HG02759 (cell line): ENCODE measurements around the gene ZMIZ2.
A peak's percentile ranks its signal among the peaks of the same experiment; 100 is the strongest.
"Not testable (repeated sequence)": the region's sequence is repeated elsewhere in the genome, so short reads cannot be mapped to it uniquely, and the experiment has no call there.

ENCODE experiments used
- ATAC-seq: cut with Tn5 transposase; IDR thresholded peaks from one replicate; pipeline ENCODE4 v1.9.1; 2021; ENCODE audit warnings: mild to moderate bottlenecking, moderate library complexity; ENCODE audit not compliant: unreplicated experiment

Gene ZMIZ2, protein sequence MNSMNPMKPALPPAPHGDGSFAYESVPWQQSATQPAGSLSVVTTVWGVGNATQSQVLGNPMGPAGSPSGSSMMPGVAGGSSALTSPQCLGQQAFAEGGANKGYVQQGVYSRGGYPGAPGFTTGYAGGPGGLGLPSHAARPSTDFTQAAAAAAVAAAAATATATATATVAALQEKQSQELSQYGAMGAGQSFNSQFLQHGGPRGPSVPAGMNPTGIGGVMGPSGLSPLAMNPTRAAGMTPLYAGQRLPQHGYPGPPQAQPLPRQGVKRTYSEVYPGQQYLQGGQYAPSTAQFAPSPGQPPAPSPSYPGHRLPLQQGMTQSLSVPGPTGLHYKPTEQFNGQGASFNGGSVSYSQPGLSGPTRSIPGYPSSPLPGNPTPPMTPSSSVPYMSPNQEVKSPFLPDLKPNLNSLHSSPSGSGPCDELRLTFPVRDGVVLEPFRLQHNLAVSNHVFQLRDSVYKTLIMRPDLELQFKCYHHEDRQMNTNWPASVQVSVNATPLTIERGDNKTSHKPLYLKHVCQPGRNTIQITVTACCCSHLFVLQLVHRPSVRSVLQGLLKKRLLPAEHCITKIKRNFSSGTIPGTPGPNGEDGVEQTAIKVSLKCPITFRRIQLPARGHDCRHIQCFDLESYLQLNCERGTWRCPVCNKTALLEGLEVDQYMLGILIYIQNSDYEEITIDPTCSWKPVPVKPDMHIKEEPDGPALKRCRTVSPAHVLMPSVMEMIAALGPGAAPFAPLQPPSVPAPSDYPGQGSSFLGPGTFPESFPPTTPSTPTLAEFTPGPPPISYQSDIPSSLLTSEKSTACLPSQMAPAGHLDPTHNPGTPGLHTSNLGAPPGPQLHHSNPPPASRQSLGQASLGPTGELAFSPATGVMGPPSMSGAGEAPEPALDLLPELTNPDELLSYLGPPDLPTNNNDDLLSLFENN

DNA sequence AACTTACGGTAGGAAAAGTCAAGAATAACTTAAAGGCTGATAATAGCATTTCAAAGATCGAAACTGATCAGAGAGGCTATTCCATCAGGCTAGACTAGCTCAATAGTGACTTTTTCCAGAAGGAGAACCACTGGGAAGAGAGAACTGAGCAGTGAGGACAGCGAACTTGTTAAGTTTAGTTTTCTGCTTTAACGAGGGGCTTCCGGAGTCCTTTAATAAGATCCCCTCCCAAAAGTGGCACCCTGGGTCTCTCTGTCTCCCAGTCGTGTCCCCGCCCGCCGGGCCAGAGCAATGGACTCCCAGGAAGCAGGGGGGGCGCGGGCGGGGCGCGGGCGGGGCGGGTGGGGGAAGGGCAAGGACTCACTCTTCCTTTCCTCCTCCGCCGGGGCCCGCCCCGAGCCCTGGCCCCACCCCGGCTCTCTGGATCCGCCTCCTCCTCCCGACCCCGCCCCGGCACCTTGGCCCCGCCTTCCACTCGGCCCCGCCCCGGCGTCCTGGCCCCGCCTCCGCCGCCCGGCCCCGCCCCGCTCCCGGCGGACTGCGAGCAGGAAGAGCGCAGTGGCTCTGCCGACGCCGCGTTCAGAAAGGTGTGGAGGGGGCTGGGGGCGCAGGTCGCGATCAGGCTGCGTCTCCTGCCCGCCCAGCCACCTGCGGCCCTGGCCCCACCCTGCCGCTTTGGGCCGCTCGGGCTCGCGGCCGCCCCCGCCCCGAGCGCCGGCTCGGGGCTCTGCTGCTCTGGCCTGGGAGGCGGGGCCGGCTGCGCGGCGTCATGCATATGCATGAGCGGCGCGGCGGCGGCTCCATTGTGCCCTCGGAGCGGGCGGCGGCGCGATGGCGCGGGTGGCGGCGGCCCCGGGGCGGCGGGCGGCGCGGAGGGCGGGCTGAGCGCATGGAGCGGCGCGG is at the start of gene ZMIZ2:
TSS of gene ZMIZ2 (plus strand) at position 803 of the 903 bp plus-strand sequence. CDS start 7,403 bp downstream, outside the sequence.
- peak; percentile 76 for ATAC-seq

DNA sequence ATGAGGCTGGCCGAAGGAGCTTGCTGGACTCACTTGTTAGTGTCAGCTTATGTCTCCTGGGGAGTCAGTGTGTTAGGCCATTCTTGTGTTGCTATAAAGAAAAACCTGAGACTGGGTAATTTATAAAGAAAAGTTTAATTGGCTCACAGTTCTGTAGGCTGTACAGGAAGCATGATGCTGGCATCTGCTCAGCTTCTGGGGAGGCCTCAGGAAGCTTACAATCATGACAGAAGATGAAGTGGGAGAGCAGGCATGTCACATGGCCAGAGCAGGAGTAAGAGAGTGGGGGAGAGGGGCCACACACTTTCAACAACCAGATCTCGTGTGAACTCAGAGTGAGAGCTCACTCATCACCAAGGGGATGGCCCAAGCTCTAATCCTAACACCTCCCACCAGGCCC is 49.0 kb upstream of the ZMIZ2 start:
- ATAC-seq: not testable (repeated sequence)

DNA sequence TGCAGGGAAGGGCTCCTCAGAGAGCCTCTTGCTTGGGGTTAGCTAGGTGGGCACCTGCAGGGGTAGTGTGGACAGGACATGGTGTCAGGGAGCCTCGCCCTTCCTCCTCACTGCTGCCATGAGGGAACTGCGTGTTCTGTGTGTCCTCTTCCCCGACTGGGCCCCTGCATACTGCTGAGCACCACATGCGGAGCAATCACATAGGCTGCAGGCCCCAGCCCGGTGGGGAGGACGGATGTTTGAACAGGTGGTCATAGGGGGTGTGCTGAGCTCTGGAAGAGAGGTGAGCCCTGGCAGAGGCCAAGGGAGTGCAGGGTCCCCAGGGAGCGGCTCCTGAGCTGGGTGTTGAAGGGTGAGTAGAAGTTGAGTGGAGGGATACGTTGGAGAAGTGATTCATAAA is 48.3 kb upstream of the ZMIZ2 start:
- ATAC-seq: no peak

DNA sequence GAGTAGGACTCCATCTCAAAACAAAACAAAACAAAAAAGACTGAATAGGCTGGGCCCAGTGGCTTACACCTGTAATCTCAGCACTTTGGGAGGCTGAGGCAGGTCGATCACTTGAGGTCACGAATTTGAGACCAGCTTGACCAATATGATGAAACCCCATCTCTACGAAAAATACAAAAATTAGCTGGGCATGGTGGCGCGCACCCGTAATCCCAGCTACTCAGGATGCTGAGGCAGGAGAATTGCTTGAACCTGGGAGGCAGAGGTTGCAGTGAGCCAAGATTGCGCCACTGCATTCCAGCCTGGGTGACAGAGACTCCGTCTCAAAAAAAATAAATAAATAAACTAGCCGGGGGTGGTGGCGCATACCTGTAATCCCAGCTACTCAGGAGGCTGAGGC is 45.3 kb upstream of the ZMIZ2 start:
- ATAC-seq: not testable (repeated sequence)

DNA sequence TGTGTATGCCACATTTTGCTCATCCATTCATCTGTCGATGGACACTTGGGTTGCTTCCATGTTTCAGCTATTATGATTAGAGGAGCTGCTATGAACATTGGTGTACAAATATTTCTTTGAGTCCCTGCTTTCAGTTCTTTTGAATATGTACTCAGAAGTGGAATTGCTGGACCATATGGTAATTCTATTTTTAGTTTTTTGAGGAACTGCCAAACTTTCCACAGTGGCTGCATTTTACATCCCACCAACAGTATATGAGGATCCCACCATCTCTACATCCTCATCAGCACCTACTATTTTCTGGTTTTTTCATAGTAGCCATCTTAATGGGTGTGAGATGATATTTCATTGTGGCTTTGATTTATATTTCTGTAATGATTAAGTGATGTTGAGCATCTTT is 44.7 kb upstream of the ZMIZ2 start:
- no peak for ATAC-seq

DNA sequence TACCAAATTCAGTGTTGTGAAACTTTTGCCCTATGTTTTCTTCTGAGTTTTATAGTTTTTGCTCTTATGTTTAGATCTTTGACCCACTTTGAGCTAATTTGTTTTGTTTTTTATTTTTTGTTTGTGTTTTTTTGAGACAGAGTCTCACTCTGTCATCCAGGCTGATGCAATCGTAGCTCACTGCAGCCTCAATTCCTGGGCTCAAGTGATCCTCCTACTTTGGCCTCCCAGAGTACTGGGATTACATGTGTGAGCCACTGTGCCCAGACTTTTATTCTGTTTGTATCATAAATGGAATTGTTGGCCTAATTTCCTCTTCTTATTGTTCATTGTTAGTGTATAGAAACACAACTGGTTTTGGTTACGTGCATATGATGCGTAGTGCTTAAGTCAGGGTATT is 43.2 kb upstream of the ZMIZ2 start:
- ATAC-seq: no peak

DNA sequence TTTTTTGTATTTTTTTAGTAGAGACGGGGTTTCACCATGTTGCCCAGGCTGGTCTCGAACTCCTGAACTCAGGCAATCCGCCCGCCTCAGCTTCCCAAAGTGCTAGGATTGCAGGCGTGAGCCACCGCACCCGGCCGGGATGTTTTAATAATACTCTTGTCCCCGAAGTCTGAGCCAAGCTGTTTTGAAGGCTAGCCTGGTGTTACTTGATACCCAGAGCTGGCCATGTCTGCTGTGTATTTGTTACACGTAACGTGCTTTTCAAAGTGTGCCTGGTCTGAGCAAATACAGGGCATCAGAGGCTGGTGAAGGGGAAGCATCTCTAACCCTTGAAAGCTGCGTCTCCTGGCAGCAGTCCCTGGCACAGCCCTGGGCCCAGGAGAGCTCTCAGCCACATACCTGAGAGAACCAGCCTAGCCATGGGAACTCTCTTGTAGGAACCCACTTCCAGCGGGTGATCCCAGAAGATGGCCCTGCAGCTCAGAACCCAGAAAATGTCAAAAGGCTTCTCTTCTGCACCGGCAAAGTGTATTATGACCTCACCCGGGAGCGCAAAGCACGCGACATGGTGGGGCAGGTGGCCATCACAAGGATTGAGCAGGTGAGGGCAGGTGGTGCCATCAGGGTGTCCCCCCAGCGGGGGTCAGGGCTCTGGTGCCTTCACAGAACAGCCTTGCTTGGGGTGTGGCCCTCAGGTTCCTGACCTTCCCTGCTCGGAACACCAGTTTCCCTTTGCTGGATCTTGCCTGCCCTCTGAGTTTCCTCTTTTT is 41.7 kb upstream of the ZMIZ2 start:
- no peak for ATAC-seq

DNA sequence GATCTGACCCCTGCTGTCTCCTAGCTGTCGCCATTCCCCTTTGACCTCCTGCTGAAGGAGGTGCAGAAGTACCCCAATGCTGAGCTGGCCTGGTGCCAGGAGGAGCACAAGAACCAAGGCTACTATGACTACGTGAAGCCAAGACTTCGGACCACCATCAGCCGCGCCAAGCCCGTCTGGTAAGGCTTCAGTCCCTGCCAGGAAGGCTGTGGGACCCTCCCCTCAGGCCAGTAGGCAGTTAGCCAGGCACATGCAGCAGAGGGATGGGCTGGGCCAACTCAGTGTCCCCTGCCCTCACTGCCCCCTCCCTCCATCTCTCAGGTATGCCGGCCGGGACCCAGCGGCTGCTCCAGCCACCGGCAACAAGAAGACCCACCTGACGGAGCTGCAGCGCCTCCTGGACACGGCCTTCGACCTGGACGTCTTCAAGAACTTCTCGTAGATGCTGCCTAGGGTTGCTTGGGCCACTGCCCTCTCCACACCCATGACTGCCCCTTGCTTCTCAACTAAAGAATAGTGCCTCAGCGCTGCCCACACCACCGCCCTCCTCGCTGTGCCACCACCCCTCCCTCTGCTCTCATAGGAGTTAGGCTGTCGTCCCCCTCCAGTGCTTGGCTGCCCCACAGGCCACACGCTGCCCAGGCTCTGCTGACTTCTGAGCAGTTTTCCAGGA is 41.0 kb upstream of the ZMIZ2 start:
- no peak for ATAC-seq

DNA sequence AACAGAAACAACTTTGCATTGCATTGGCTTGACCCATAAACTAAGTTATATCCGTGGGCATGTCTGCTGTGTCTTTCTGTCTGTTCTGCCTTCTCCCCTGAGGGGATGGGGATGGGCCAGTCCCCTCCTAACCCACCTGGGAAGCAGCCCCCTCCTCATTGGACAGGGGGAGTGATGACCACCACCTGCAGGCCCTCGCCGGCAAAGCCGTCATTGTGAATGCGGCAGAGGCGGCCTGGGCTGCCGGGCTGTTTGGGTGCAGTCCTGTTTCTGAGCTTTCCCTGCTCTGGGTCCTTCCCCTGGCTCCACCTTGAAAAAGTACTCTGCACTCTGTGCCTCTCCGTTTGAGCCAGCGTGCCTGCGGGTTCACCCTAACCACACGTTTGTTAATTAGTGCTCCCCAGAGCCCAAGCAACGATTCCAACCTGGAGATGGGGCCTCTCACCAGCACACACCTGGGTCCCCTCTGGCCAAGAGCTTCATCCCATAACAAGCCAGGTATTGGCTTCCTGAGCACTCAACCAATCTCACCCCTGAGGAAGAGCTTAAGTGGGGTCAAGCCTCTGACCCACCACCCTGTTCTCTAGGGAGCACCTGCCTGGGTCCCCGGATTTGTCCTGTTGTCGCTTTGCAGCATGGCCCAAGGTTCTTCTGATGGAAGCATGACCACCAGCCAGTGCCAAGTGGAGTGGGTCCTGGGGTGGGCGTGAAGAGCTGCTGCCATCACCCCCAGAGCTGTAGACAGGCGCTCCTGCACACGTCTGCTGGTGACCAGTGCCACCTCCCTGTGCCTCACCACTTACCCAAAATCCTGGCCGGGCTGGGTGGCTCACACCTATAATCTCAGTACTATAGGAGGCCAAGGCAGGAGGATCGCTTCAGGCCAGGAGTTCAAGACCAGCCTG is 39.4 kb upstream of the ZMIZ2 start:
- no peak for ATAC-seq

DNA sequence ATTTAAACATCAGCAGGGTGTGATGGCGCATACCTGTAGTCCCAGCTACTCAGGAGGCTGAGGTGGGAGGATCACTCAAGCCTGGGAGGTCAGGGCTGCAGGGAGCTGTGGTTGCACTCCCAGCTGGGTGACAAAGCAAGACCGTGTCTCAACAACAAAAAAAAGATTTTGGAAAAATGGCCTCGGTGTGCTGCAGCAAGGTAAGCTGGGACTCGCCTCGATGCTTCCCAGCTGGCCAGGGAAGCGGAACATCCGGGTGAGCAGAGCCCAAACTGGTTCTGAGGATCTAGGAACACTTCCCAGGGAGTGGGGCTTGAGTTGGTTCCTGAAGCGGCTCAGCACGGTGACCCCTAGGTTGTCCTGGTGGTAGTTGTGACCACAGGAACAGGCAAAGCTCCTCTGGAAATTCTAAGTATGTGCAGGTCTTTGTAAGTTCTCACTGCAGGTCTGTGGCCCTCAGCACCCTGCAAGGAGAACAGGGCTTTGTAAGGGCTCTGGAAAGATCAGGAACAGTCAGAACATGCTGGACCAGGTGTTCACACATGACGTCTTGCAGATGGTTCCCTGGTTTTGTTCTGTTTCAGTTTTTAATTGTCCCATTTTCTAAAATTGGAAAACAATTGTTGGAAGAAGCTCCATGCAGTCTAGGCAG is 38.6 kb upstream of the ZMIZ2 start:
- no peak for ATAC-seq

DNA sequence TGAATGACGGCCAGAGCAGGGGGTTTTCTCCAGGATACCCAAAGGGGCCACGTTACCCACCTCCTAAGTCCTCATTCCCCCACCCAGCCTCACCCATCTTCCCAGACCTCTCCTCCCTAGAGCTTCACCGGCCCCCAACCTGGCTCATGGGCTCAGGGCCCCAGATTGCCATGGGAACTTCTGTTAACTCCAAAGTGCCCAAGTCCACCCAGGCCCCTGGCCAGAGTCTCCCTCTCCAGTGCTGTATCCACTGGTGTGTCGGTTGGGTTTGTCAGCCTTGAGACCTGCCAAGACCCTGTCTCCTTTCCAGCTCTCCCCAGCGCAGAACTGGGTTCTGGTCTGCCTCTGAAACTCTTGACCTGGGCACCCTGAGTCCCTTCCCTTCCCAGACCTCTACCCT is 37.1 kb upstream of the ZMIZ2 start:
- no peak for ATAC-seq

DNA sequence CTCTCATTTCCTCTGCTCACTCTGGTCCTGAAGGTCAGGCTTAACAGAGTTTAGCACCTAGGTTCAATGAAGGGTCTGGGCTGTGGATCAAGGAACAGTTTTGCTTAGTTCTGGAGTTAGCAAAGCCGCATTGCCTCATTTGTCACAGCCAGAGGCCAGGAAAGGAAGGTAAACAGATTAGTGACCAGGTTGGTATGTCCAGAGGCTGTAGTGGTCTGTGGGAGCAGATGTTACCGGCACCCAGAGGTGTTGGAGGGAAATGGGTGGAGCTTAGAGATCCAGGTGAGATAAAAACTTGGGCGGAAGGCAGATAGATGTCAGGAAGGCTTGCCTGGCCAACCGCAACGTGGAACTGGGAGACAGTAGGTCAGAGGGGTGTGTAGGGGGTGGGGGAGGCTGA is 36.6 kb upstream of the ZMIZ2 start:
- ATAC-seq: no peak

DNA sequence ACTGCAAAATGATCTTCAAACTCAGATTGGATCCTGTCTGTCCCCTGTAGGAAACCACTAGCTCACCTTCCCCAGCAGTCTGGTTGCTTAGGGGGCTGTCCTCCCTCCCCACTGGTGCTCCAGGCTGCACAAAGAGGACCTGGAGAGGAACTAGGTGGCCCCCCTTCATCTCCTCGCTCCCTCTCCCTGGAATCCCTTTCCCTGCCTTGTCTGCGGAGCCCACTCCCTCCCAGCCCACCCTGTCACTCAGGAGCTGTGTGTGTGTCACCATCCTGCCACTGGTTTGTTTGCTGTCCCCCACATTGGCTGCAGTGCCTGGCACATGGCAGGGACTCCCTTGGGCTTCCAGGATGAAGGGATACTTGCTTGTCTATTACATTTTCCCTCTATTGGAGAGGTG is 35.5 kb upstream of the ZMIZ2 start:
- ATAC-seq: no peak

DNA sequence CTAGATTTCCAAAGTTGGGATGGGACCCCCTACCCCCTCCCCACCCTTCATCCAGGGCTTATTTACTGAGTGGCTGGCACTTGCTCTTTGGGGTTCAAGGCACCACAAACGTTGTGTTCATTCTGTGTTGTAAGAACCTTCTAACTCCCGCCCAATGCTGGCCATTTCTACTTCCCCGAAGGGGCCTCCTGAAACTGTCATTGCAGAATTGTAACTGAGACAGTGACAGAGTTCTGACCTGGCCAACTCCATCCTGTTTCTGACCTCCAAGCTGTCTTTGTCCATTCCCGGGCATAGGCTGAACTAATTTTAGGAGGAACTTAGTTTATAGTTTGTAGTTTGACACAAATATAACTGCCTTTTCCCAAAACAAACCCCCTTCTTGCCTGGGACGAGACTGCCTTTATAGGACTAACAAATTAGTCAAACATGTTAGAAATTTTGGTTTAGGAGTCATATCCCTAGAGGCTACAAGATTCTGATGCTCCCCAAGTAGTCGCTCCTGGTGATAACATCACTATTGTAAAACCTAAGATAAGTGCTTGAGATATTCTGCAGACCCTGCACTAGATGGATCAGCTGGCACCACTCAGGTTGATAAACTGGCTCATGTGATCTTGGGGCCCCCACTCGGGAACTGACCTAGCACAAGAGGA is 34.8 kb upstream of the ZMIZ2 start:
- ATAC-seq: no peak

DNA sequence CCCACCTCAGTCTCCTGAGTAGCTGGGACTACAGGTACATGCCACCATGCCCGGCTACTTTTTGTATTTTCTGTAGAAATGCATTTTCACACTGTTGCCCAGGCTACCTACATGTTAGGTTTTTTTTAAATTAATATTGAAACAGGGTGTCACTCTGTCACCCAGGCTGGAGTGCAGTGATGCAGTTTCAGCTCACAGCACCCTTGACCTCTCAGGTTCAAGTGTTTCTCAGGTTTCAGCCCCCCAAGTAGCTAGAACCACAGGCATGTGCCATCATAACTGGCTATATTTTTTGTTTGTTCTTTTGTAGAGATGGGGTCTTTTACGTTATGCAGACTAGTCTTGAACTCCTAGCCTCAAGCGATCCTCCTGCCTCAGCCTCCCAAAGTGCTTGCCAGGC is 32.4 kb upstream of the ZMIZ2 start:
- ATAC-seq: no peak

DNA sequence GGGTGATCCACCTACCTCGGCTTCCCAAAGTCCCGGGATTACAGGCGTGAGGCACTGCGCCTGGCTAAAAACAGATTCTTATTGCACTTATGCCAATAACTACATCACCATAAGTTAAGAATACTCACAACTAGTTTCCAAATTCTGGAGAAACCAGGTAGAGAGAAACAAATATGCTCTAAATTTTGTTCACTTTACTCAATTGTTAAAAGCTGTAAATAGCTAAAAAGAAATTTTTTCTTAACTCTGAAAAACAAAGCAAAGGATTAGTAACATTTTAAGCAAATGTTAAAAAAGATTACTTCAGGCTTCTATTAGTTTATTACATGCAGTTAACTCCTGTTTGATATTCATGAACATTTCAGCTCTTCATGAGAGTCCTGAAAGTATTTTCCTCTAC is 28.3 kb upstream of the ZMIZ2 start:
- ATAC-seq: no peak

DNA sequence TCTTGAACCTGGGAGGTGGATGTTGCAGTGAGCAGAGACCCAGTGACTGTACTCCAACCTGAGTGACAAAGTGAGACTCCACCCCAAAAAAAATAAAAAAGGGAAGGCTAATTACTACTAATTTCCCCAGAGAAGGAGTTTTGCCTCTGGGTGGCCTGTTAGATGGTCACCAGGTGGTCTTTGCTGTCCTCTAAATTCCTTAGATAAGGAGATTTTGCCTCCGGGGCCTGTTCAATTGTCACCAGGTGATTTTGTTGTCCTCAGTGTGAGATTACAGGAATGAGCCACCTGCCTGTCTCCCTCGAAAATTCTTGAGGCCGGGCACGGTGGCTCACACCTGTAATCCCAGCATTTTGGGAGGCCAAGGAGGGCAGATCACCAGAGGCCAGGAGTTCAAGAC is 24.4 kb upstream of the ZMIZ2 start:
- no peak for ATAC-seq

DNA sequence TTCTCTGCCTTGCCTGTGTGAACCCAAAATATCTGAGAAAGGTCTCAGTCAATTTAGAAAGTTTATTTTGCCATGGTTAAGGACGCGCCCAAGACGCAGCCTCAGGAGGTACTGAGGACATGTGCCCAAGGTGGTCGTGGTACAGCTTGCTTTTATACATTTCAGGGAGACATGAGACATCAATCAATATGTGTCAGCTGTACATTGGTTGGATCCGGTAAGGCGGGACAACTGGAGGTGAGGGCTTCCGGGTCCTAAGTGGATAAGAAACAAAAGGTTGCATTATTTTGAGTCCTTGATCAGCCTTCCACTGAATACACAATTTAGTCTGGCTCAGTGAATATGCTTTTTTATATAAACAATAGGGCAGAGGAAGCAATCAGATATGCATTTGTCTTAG is 22.4 kb upstream of the ZMIZ2 start:
- not testable (repeated sequence) for ATAC-seq
